B cell (primary cell): ENCODE results near the gene CCDC146. TPM values are rescaled to one million over a fixed set of nuclear protein-coding genes. Genes with fewer than 3 reads are reported as not detected.

Experiments used
- ATAC-seq: fragments of 200-7000 bp; cut with Tn5 transposase; one replicate; pipeline ENCODE4 v1.10.0; 2021; ENCODE audit warnings: low read depth, mild to moderate bottlenecking, moderate number of reproducible peaks, moderate library complexity
- CTCF ChIA-PET: fragments of 350-600 bp; sonication (Branson Sonifier 250); formaldehyde crosslinking; loops from one replicate; lab custom pipeline; 2021; ENCODE audit warnings: antibody characterized with exemption, inconsistent platforms; lab: Charles Lee
- POLR2A ChIA-PET: fragments of 350-600 bp; sonication (Branson Sonifier 250); formaldehyde crosslinking; loops from one replicate; lab custom pipeline; 2021; ENCODE audit warnings: antibody characterized with exemption; lab: Charles Lee
- DNase-seq: peaks from one replicate; pipeline ENCODE4 v3.0.0; 2013
- H2AFZ ChIP-seq: 2 replicates; pipeline ENCODE4 v1.6.1; 2012; ENCODE audit warnings: mild to moderate bottlenecking, low read depth, low read length; ENCODE audit not compliant: insufficient read depth, poor library complexity, severe bottlenecking
- H3K27ac ChIP-seq, 2 donors: 1 replicate in 1 of 2; 2 replicates in 1 of 2; pipeline ENCODE4 v1.5.1; 2012 to 2013; ENCODE audit warnings: low read length in 2 of 2, mild to moderate bottlenecking in 2 of 2, moderate library complexity in 1 of 2
- H3K27me3 ChIP-seq, 4 experiments: fragments of 200-600 bp in 1 of 4; sonication (generic) in 1 of 4; replicated peaks in 1 of 4; 1 replicate in 2 of 4; 2 replicates in 2 of 4; pipeline versions ENCODE4 v1.6.1 to v1.7.0; 2013 to 2016; ENCODE audit warnings: low read length in 3 of 4, mild to moderate bottlenecking in 2 of 4, mixed read lengths in 1 of 4, moderate library complexity in 1 of 4; ENCODE audit not compliant: insufficient read depth in 4 of 4, control insufficient read depth in 3 of 4; ENCODE audit errors: control extremely low read depth in 1 of 4
- H3K36me3 ChIP-seq, 2 experiments: replicated peaks in 1 of 2; 1 replicate in 1 of 2; 2 replicates in 1 of 2; pipeline versions ENCODE4 v1.6.1 to v1.7.1; 2013; ENCODE audit warnings: low read length in 1 of 2; ENCODE audit not compliant: insufficient read depth in 2 of 2, control insufficient read depth in 1 of 2; ENCODE audit errors: control extremely low read depth in 1 of 2, extremely low read depth in 1 of 2
- H3K4me1 ChIP-seq, 2 donors: fragments of 200-600 bp in 1 of 2; sonication (generic) in 1 of 2; 1 replicate in 1 of 2; 2 replicates in 1 of 2; pipeline versions ENCODE4 v1.5.1 to v1.6.1; 2013 to 2017; ENCODE audit warnings: low read length in 2 of 2; ENCODE audit not compliant: control insufficient read depth in 2 of 2, insufficient read depth in 2 of 2
- H3K4me2 ChIP-seq: replicated peaks from 2 replicates; pipeline ENCODE3; 2012; ENCODE audit warnings: mild to moderate bottlenecking, low read depth, low read length; ENCODE audit not compliant: poor library complexity, severe bottlenecking
- H3K4me3 ChIP-seq, 5 experiments: fragments of 200-600 bp in 1 of 5; sonication (generic) in 1 of 5; 1 replicate in 3 of 5; 2 replicates in 2 of 5; pipeline versions ENCODE4 v1.5.1 to v1.7.0; 2011 to 2016; ENCODE audit warnings: low read length in 4 of 5, mild to moderate bottlenecking in 4 of 5, low read depth in 2 of 5, control low read depth in 1 of 5, moderate library complexity in 1 of 5; ENCODE audit not compliant: insufficient read depth in 1 of 5; ENCODE audit errors: control extremely low read depth in 1 of 5, extremely low read depth in 1 of 5
- H3K79me2 ChIP-seq: fragments of 200-600 bp; sonication (generic); one replicate; pipeline ENCODE4 v1.6.0; 2016; ENCODE audit warnings: low read length; ENCODE audit not compliant: control insufficient read depth, insufficient read depth
- H3K9ac ChIP-seq: fragments of 200-600 bp; sonication (generic); 2 replicates; pipeline ENCODE4 v1.6.1; 2017; ENCODE audit warnings: mild to moderate bottlenecking, low read length, moderate library complexity
- H3K9me3 ChIP-seq, 3 donors: one replicate each; pipeline versions ENCODE4 v1.6.1 to v1.7.1; 2013; ENCODE audit warnings: low read length in 2 of 3; ENCODE audit not compliant: control insufficient read depth in 2 of 3, insufficient read depth in 1 of 3; ENCODE audit errors: control extremely low read depth in 1 of 3
- H4K20me1 ChIP-seq: 2 replicates; pipeline ENCODE4 v1.6.0; 2012; ENCODE audit warnings: mild to moderate bottlenecking, low read length; ENCODE audit not compliant: insufficient read depth, control insufficient read depth, poor library complexity, severe bottlenecking
- H3K27ac Mint-ChIP-seq: one replicate; pipeline ENCODE4 v1.8.0; 2021; ENCODE audit warnings: mixed read lengths
- H3K27me3 Mint-ChIP-seq: one replicate; pipeline ENCODE4 v1.8.0; 2021; ENCODE audit warnings: mixed read lengths
- H3K4me1 Mint-ChIP-seq: one replicate; pipeline ENCODE4 v1.8.0; 2021; ENCODE audit warnings: mixed read lengths
- H3K4me3 Mint-ChIP-seq: one replicate; pipeline ENCODE4 v1.8.0; 2021; ENCODE audit warnings: mixed read lengths
- H3K9me3 Mint-ChIP-seq: one replicate; pipeline ENCODE4 v1.8.0; 2022; ENCODE audit warnings: mixed read lengths; ENCODE audit not compliant: insufficient read depth
- CTCF ChIP-seq: fragments of 200-600 bp; IDR thresholded peaks from one replicate; pipeline ENCODE4 v1.8.0; 2022; ENCODE audit warnings: antibody characterized with exemption, mild to moderate bottlenecking
- EZH2 ChIP-seq: IDR thresholded peaks from 2 replicates; pipeline ENCODE4 v1.6.1; 2012; ENCODE audit warnings: borderline replicate concordance, low read depth, mild to moderate bottlenecking, moderate library complexity, low read length; ENCODE audit not compliant: insufficient read depth, poor library complexity, severe bottlenecking
- WGBS: methylation state at CpG from one replicate; pipeline ENCODE4 v1.1.5; 2013; ENCODE audit warnings: missing lambda C conversion rate; ENCODE audit not compliant: insufficient coverage; 5-methylcytosine and 5-hydroxymethylcytosine counted together
- intact Hi-C: fragments of 100-400 bp; cut with micrococcal nuclease; formaldehyde crosslinking; loops from one replicate; pipeline ENCODE4 v1.10.0; 2022
- polyA plus RNA-seq: library from polyadenylated mRNA; depleted of rRNA; stranded (reverse); fragments of >200 nt; gene quantifications from 2 replicates; pipeline ENCODE4 v1.2.3, GENCODE V29; 2012
- total RNA-seq, 2 donors: library from RNA; stranded (reverse); fragments of 120-200 nt in 1 of 2; gene quantifications; 1 replicate in 1 of 2; 2 replicates in 1 of 2; pipeline versions ENCODE4 v1.2.3 to v1.2.4, GENCODE V29; 2013 to 2022

CCDC146 gene
- total and polyA plus RNA-seq, 2 donors (not counting 1 experiment from before 2014, with no cell fraction given): 5.6 to 8.5 TPM

- Histone ChIP-seq H4K20me1 (no peaks in the 10 kb centered on the region), H3K27me3 (no peaks in the 10 kb centered on the region), H3K36me3 (no peaks in the 10 kb centered on the region), H3K9me3 (no peaks in the 10 kb centered on the region), H3K9ac (no peak overlapping the region), H3K4me1 (no peaks in the 10 kb centered on the region), H2AFZ (no peak overlapping the region), H3K27ac (no peak overlapping the region), H3K4me2 (no peak overlapping the region), H3K79me2 (no peaks in the 10 kb centered on the region), H3K4me3 (no peak overlapping the region)
- CTCF ChIA-PET: no interaction called here
- ATAC-seq (no peak), DNase-seq (no peak)
- POLR2A ChIA-PET: no interaction called here
- Mint-ChIP-seq H3K27ac (no peak overlapping the region), H3K9me3 (no peaks in the 10 kb centered on the region), H3K27me3 (no peaks in the 10 kb centered on the region), H3K4me3 (no peak overlapping the region), H3K4me1 (no peaks in the 10 kb centered on the region)
- intact Hi-C loops: no loop called here
- no CpG with 5 or more reads among the region's 1 CpG for WGBS
- TF ChIP-seq CTCF: no peak
Observed at GRCh38 chr7:77182261-77182660, 59.8 kb downstream of the CCDC146 start.

GRCh38 chr7:77184463-77184862 lies 62.0 kb downstream of the CCDC146 start:
- TF ChIP-seq CTCF (no peak), EZH2 (no peak)
- no peak overlapping the region for H3K4me3 Mint-ChIP-seq
- DNase-seq (no peak), ATAC-seq (no peak)
- Histone ChIP-seq H3K9ac (no peak overlapping the region), H3K4me3 (no peak overlapping the region), H3K36me3 (no peaks in the 10 kb centered on the region), H3K27me3 (no peaks in the 10 kb centered on the region), H3K4me2 (no peak overlapping the region), H3K9me3 (no peaks in the 10 kb centered on the region), H2AFZ (no peak overlapping the region), H3K79me2 (no peaks in the 10 kb centered on the region), H3K4me1 (peaks cover 8% of the 10 kb centered on the region in 2 donors), H4K20me1 (no peaks in the 10 kb centered on the region), H3K27ac (no peak overlapping the region)
- no peaks in the 10 kb centered on the region for H3K27me3 Mint-ChIP-seq
- H3K4me1 Mint-ChIP-seq: peaks cover 8% of the 10 kb centered on the region
- no peak overlapping the region for H3K27ac Mint-ChIP-seq
- CTCF ChIA-PET: no interaction called here
- POLR2A ChIA-PET: interaction anchor here (0.5 kb wide), 1 partner anchor 354 kb away, joined by 4 read pairs; no protein-coding TSS in a partner anchor
- no peaks in the 10 kb centered on the region for H3K9me3 Mint-ChIP-seq
- intact Hi-C loops: no loop called here
